ENCODE measurements around the gene VPS4B.

- TF ChIP-seq CTCF (IDR thresholded peaks at IDR 0.05) (no peak), ZFX (IDR thresholded peaks at IDR 0.05; ENCODE audit: borderline replicate concordance) (no peak)
These were observed 9.3 kb downstream of the VPS4B start for GRCh38 chr18:63412953-63413352.
